Dermis blood vessel endothelial cell (primary cell): ENCODE data around the gene CEP135. TPM values are rescaled to one million over a fixed set of nuclear protein-coding genes. Genes with fewer than 3 reads are reported as not detected.
A peak's percentile ranks its signal among the peaks of the same experiment; 100 is the strongest.
"Not testable (repeated sequence)": the region's sequence is repeated elsewhere in the genome, so short reads cannot be mapped to it uniquely, and the experiment has no call there.

Source experiments
- DNase-seq: peaks from one replicate; pipeline ENCODE4 v3.0.0; 2010
- total RNA-seq: library from RNA; depleted of rRNA; stranded (reverse); fragments of >200 nt; gene quantifications from 2 replicates; pipeline ENCODE4 v1.2.3, GENCODE V29; 2014

The CEP135 gene
- total RNA-seq, result 9.8 and 11.9 TPM in 2 replicates

- DNase-seq, result peak; percentile 96
Observed at GRCh38 chr4:55948726-55949481, at the start of gene CEP135. Gene CEP135, plus strand, starts transcription at chr4:55948945. Its CDS starts 3,186 bp downstream, at chr4:55952131.

DNA sequence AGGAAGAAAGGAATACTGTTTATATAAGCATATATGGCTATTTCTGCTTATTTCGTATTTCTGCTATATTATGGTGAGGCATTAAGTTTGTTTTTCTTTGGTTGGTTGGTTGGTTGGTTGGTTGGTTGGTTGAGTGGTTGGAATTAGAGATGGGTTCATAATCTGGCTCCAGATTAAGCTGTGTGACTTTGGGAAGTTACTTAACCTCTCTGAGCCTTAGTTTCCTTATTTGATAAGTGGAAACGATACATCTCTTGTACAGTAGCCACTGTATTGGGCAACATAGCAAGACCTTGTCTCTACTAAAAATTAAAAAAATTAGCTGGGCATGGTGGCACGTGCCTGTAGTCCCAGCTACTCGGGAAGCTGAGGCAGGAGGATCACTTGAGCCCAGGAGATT lies 46.1 kb upstream of the CEP135 start:
- no peak for DNase-seq

DNA sequence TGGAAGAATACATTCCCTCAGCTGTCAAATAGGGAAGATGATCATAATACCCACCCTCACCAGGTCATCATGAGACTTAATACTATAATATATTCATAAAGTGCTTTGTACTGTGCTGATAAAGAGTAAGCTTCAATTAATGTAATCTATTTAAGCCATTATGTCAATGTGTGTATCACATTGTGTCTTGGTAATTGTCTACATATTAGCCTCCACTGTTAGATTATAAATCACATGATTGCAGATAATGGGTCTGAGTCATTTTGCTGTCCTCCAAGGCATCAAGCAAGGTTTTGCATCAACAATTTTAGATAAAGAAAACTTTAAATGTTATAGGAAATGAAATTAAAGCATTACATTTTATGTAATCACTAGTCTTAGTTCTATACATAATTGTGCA lies 45.2 kb upstream of the CEP135 start:
- no peak for DNase-seq

GRCh38 chr4:55904576-55904975 lies 44.2 kb upstream of the CEP135 start:
- DNase-seq, result no peak

DNA sequence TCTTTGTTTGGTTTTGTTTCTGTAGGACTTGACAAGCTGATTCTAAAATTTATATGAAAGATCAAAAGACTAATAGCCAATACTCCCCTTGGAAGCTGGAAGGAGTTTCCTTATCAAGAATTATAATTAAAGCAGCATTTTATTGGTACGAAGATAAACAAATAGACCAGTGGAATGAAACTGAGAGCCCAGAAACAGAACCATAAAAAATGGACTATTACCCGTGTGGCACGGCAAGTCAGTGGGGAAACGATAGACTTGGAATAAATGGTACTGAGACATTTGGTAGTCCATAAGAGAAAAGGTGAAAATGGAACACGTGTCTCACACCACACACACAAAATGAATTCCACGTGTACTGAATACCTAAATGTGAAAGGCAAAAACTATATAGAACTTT lies 42.4 kb upstream of the CEP135 start:
- DNase-seq, result no peak

DNA sequence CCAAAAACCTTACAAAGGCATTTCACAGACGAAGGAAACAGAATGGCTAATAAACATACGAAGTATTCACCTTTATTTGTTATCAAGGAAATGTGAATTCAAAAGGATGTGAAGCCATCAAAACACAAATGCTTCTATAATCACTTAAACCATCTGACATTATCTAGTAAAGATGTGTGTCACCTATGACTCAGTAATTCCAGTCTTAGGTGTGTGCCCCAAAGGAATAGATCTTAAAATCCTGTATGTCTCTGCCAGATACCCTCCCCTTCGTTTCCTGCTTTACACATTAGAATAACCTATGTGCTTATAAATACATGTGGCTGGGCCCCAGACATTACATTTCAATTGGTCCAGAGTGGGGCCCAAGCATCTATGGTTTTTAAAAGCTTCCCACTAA lies 41.8 kb upstream of the CEP135 start:
- peak; percentile 69 for DNase-seq

GRCh38 chr4:55907469-55907868 lies 41.3 kb upstream of the CEP135 start:
- no peak for DNase-seq

GRCh38 chr4:55910140-55910539 lies 38.6 kb upstream of the CEP135 start:
- no peak for DNase-seq

GRCh38 chr4:55912249-55912648 lies 36.5 kb upstream of the CEP135 start:
- DNase-seq, result no peak

DNA sequence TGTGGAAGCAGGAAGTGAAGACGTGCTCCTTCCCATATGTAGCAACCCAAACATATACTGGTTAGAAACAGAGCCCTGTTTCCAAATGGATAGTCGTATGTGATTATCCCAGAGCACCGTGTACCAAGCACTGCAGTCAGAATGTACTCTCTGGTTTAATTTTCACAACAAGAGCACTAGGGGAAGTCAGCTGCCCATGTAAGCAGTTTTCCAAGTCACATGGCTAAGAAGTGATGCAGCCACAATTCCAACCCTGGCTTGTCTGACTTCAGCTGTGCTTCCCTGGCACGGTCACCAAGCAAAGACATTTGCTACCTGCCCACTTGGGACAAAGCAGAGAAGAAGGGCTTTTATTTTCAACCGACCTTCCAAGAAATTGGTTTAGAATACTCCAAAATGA lies 28.2 kb upstream of the CEP135 start:
- DNase-seq, result no peak

DNA sequence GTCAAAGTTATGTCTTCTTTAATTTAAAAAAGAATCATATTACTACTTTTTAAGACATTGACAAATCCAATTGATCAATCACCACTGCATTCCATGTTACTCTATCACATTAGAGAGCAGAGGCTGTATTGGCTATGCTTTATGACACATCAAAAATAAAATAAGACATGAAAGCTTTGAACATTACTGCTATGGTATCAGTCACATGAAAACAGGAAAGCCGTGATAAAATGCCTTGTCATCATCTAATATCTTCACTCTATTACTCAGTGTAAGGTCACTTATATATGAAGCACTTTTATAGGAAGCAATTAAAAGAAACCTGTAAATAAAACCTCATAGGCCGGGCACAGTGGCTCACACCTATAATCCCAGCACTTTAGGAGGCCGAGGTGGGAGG lies 27.7 kb upstream of the CEP135 start:
- no peak for DNase-seq

DNA sequence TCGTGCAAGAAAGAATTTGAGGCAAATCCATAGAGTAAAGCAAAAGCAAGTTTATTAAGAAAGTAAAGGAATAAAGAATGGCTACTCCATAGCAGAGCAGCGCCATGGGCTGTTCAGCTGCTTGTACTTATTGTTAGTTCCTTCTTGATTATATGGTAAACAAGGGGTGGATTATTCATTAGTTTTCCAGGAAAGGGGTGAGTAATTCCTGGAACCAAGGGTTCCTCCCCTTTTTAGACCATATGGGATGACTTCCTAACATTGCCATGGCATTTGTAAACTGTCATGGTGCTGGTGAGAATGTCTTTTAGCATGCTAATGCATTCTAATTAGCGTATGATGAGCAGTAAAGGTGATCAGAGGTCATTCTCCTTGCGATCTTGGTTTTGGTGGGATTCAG lies 23.5 kb upstream of the CEP135 start:
- peak; percentile 20 for DNase-seq

- DNase-seq, result no peak
Observed at GRCh38 chr4:55926610-55927009, 22.1 kb upstream of the CEP135 start.

GRCh38 chr4:55927803-55928437 lies 20.8 kb upstream of the CEP135 start:
- DNase-seq, result no peak

GRCh38 chr4:55928846-55929245 lies 19.9 kb upstream of the CEP135 start:
- peak; percentile 80 for DNase-seq

GRCh38 chr4:55931043-55931442 lies 17.7 kb upstream of the CEP135 start:
- DNase-seq, result no peak

- DNase-seq, result no peak
Observed at GRCh38 chr4:55931833-55932232, 16.9 kb upstream of the CEP135 start.

GRCh38 chr4:55932511-55932910 lies 16.2 kb upstream of the CEP135 start:
- no peak for DNase-seq

- no peak for DNase-seq
Observed at GRCh38 chr4:55933611-55934010, 15.1 kb upstream of the CEP135 start.

DNA sequence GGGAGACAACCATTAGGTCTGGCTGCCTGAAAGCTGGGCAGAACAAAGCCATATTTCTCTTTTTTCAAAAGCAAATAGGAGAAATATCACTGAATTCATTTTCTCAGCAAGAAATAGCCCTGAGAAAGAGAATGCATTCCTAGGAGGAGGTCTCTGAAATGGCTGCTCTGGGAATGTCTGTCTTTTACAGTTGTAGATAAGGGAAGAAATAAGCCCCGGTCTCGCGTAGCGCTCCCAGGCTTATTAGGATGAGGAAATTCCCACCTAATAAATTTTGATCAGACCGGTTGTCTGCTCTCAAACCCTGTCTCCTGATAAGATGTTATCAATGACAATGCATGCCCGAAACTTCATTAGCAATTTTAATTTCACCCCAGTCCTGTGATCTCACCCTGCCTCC lies 12.8 kb upstream of the CEP135 start:
- not testable (repeated sequence) for DNase-seq

GRCh38 chr4:55938481-55938880 lies 10.3 kb upstream of the CEP135 start:
- DNase-seq, result no peak

GRCh38 chr4:55939421-55939820 lies 9.3 kb upstream of the CEP135 start:
- no peak for DNase-seq

GRCh38 chr4:55941881-55942396 lies 6.8 kb upstream of the CEP135 start:
- DNase-seq, result no peak

- peak; percentile 26 for DNase-seq
Observed at GRCh38 chr4:55947254-55947882, 1.4 kb upstream of the CEP135 start.
